ENCODE measurements around the gene NCOA5. TPM values are rescaled to one million over a fixed set of nuclear protein-coding genes. Genes with fewer than 3 reads are reported as not detected.

The NCOA5 gene
- total RNA-seq, 1 donor from 2014 or later: 20.9 TPM

DNA sequence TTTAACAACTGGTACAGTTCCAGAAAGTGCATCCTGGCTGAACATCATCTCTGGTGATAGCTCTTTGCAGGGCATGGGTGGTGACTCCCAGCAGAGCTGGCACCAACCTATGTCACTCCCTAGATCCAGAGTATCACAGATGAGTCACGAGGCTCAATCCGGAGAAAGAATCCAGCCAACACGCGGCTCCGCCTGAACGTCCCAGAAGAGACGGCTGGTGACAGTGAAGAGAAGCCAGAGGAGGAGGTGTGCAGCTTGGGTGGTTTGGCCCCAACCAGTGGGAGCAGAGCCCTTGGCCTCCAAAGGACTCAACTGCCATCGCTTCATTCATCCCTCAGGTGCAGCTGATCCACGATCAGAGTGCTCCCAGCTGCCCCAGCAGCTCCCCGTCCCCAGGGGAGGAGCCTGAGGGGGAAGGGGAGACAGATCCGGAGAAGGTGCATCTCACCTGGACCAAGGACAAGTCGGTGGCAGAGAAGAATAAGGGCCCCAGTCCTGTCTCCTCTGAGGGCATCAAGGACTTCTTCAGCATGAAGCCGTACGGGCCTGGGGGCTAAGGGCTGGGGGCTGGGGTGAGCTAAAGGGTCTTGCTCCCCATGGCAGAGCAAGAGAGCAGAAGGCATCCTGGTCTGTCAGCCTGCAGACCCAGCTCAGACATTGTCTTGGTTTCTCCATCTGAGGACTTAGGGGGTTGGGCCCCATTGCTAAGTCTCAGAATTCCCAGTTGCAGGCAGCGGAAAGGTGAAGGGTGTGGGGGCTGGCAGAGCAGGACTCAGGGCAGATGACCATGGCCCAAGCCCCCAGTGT, 33.5 kb downstream of the NCOA5 start:
- no peak overlapping the region for H3K4me3 ChIP-seq (ENCODE audit: low read depth, low read length)
- TF ChIP-seq, protein P1, sequence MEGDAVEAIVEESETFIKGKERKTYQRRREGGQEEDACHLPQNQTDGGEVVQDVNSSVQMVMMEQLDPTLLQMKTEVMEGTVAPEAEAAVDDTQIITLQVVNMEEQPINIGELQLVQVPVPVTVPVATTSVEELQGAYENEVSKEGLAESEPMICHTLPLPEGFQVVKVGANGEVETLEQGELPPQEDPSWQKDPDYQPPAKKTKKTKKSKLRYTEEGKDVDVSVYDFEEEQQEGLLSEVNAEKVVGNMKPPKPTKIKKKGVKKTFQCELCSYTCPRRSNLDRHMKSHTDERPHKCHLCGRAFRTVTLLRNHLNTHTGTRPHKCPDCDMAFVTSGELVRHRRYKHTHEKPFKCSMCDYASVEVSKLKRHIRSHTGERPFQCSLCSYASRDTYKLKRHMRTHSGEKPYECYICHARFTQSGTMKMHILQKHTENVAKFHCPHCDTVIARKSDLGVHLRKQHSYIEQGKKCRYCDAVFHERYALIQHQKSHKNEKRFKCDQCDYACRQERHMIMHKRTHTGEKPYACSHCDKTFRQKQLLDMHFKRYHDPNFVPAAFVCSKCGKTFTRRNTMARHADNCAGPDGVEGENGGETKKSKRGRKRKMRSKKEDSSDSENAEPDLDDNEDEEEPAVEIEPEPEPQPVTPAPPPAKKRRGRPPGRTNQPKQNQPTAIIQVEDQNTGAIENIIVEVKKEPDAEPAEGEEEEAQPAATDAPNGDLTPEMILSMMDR (conservative IDR thresholded peaks at IDR 0.05; ENCODE audit: low read depth, low read length): no peak
- no peak for DNase-seq (ENCODE audit: low read depth)

DNA sequence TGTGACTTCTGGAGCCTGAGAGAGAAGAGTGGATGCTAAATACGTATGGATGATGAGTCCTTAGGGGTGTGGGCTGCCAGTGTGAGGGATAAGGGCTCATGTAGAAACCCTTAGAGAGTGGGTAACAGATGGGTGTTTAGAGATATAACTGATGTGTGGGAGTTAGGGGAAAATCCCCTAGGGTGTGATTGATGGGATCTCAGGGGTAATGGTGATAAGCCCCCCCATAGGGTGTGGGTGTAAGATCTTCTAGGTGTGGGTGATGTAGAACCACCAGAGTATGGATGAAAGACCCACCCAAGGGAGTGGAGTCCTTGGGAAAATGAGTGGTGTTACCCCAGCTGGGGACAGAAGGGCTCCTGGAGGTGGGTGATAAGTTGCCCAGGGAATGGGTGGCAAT, 34.5 kb downstream of the NCOA5 start:
- no peak for DNase-seq (ENCODE audit: low read depth)
- TF ChIP-seq, protein P1 (conservative IDR thresholded peaks at IDR 0.05; ENCODE audit: low read depth, low read length): no peak
- H3K4me3 ChIP-seq (ENCODE audit: low read depth, low read length): no peak overlapping the region

DNA sequence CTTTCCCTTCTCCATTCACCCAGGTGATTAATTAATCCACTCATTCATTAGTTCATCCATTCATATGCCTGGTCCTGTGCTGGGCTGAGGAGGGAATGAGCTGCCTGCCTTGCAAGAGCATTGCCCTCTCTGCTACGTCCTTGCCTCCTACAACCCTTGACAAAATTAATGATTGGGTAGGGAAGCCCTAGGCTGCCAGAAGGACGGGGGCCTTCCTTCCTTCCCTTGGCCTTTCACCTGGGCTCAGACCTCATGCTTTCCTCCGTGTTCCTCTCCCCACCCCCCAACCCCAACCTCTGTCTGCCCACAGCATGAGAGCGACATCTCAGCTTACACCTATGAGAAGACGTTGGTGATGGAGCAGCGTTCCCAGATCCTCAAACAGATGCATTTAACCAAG, 35.2 kb downstream of the NCOA5 start:
- no peak for DNase-seq (ENCODE audit: low read depth)

DNA sequence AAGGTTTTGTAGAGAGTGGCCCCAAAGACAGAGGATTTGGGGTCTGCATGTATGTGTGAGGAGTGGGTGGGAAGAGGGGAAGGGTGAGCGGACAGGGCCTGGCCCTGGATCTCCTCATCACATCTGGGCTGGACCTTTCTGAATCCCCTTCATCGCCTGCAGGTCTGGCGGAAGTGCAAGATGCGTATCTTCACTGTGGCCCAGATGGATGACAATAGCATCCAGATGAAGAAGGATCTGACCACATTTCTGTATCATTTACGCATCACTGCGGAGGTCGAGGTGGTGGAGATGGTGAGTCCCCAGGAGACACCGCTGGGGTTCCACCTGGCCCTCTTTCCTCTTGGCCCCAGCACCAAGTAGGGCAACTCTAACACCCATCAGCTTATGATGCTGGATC, 36.3 kb downstream of the NCOA5 start:
- no peak overlapping the region for H3K4me3 ChIP-seq (ENCODE audit: low read depth, low read length)
- DNase-seq (ENCODE audit: low read depth): no peak
- TF ChIP-seq, protein P1 (conservative IDR thresholded peaks at IDR 0.05; ENCODE audit: low read depth, low read length): no peak

More for the DNA sequence above, 35.2 kb downstream of the NCOA5 start:
- H3K4me3 ChIP-seq (ENCODE audit: low read depth, low read length): no peak overlapping the region
- TF ChIP-seq, protein P1 (conservative IDR thresholded peaks at IDR 0.05; ENCODE audit: low read depth, low read length): no peak

GRCh38 chr20:46051556-46052308, 38.0 kb downstream of the NCOA5 start:
- DNase-seq (ENCODE audit: low read depth): no peak
- TF ChIP-seq, protein P1 (conservative IDR thresholded peaks at IDR 0.05; ENCODE audit: low read depth, low read length): no peak
- no peak overlapping the region for H3K4me3 ChIP-seq (ENCODE audit: low read depth, low read length)

DNA sequence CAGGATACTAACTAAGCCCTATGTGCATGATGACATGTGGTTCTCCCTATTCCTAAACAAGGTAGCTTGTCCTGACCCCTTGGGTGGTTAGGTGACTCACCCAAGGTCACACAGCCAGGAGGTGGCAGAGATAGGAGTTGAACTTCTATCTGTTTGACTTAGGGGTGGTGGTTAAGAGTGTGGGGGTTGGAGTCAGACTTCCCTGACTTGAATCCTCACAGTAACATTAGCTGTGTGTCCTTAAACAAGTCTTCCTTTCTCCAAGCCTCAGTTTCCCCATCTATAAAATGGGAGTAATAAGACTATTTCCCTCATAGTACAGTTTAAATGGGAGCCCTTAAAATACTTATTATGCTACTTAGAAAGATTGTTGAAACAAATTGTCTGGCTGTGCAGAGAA, 38.9 kb downstream of the NCOA5 start:
- TF ChIP-seq, protein P1 (conservative IDR thresholded peaks at IDR 0.05; ENCODE audit: low read depth, low read length): no peak
- DNase-seq (ENCODE audit: low read depth): no peak
- H3K4me3 ChIP-seq (ENCODE audit: low read depth, low read length): no peak overlapping the region
